DMS79 (cell line): ENCODE results near the gene APRT.

ENCODE experiments used
- DNase-seq: peaks from one replicate; lab custom pipeline; 2025; lab: John Stamatoyannopoulos, UW

Gene APRT

GRCh38 chr16:88787579-88788314, 24.0 kb downstream of the APRT start:
- no peak for DNase-seq

DNA sequence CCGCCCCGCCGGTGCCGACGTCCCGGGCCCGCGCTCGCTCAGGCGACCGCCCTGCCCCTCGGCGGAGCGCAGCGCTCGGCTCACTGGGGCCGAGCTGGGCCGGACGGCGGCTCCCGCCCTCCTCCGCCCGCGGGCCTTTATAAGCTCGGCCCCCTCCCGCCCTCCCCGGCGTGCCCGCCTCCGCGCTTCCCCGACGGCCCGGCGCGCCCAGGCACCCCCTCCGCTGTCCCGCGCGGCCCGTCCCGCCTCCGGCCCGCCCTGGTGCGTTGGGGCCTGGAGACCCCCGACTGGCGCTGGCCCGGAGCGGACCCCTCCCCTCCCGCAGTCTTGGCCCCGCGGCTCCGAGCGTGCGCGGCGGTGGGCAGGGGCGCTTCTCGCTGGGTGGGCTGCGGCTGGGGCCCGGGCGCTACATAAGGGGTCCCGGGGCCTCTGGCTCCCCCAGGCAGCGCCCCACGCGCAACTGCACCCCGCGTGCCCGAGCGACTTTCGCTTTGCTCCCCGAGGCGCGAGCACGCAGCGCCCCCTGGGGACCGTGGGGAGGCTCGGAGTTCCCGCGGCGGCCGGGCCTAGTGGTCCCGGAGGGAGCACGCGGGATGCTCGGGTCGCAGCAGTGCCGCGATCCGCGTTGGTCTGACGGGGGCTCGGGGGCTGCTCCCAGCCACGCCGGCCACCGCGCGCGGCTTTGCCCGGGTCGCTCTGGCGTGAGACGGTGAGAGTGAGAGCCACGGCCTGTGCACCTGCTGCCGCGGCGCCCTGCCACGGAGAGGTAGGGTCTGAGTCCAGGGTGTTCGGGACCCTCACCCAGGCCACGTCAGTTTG, 26.4 kb downstream of the APRT start, which contains the start of gene PIEZO1:
Gene PIEZO1 (minus strand): TSS at position 115 of the 819 bp plus-strand sequence. CDS start 256 bp downstream, outside the sequence.
- DNase-seq, result no peak

DNA sequence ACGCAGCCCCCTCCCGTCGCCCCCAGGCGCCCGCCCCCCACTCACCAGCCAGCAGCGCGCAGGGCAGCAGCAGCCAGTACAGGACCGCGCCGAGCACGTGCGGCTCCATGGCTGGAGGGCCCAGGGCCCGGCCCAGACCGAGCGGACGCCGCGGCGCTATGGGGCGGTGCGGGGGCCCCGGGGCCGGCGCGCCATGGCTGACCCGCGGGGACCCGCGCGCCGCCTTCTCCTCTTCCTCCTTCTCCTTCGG, 26.9 kb downstream of the APRT start:
- DNase-seq, result no peak

DNA sequence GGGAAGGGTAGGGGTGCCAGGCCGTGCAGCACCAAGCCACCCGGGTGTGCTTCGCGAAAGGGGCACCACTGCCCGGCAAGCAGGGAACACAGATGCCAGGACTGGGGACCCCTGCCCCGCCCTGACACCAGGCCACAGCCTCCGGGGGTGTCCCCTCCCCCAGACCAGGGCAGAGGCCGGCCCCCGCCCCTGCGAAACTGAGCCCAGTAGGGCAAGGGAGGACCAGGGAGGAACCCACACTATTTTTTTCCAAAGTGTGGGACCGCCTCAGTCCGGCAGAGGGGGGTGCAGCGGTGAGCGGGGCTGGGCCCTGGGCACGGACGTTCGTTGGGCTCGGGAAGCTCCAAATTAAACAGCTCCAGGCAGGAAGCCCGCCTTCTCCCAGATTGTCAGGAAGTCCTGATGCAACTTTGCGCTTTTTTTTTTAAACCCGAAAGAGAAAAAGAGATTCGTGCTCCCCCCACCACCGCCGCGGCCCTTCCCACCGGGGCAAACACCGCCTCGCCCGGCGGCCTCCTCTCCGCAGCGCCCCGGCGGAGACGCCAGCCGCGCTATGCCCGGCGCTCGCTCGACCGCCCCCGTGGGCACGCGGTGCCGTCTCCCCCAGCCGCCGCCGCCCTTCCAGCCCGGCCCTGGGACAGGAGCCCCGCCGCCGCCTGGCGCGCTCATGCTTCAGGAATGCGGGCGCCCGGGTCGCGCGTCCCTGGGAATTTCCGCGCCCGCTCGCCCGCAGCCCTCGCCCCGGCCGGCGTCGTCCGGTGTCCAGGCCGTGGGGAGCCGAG, 27.5 kb downstream of the APRT start:
- DNase-seq, result no peak

DNA sequence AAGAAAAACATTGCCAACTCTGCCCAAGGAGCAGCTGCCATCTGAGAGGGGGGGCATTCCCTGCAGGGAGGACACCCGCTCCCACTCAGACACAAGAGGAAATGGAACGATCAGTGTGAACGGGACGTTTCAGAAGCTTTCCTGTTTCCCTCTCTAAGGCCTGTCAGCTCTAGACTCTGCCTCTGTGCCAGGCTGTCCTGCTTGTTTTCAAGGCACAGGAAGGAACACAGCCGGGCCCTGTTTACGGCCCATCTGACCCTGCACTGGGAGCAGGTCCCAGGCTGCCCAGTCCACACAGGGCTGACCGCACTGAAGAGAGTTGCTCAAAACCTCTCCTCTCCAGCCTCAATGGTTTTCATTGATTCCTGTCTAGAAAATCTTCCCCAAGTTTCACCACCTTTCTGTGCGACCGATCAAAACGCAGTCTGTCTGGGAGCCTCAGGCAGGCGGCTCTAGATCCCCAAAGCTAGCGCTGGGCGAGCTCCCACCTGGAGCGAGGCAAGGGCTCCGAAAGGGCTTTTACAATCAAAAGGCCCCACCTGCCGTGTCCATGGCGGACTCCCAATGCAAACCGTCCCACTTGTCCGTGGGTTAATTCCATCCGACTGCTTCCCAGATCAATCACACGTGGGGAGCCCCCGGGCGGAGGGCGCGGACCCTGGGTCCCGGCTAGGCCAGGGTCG, 28.2 kb downstream of the APRT start:
- DNase-seq, result no peak

DNA sequence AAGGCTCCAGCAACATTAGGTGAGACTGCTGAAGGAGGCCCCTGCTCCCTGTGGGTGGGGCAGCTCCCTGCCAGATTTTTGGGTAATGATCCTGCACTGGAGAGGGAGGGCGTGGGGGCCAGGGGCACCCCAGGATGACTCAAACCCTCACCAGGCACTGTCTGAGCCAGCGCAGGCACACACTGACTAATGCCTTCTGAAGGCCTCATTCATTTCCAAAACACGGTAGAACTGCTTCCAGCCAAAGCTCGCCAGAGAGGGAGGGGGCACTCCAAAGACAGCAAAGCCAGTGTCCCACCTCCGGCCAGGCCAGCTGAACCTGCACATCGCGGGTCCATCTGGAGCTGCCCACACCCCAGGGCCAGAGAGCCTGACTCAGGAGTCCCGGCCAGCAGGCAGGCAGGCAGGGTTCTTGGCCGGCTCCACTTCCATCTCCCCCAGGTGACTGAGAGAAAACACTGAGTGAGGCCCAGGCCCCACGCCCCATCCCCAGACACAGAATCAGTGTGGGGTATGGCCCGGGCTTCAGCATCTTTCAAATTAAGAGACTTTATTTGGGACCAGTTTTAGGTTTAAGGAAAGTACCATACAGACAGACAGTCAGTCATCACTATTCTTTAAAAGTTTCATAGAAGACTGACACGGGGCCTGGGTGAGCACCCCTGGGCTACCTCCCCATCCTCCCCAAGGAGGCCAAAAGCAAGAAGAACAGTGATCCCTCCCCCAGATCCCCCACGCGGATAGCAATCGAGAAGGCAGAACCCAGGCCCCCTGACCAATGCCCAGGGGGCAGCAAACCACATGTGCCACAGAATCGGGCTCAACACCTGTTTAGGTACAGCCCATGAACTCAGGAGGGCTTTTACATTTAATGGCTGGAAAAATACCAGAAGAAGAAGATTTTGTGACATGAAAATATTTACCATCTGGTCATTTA, 29.0 kb downstream of the APRT start:
- no peak for DNase-seq

DNA sequence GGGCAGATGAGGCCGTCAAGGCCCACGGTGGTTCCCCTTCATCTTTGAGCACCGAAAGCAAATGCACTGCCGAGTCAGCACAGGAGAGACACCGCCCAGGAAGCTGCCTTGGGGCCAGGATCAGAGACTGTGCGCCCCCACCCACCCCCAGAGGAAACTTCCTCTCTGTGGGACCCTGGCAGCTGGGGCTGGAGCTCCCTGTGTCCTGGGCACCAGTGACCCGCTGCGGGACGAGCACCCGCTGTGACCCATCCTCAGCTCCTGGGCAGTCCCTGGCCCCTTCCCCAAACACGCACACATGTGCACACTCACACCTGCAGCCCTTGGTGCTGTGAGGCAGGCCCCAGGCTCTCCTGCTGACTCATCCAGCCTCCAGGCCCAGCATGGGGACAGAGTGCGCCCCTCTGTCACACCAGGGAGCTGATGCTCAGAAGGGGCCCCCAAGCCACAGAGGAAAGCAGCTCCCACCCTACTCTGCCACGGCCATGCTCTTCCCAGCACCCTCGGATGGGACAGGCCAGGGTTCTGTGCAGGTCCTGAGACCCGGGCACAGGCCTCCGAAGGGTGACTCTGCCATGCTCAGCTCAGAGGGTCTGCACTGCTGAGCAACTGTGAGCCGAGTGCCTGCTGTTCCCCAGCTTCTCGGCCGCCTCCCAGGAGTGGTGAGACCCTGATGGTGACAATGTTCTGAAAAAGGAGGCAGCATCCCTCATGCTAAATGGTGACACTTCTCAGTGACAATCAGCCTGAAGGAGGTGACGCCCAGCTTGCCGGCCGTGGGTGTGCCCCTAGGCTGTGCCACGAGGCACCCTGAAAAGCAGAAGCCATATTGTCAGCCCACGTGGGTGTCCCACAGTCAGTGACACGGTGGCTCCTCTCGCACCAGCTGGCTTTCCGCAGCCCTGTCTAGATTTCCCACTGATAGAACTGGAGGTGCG, 30.3 kb downstream of the APRT start:
- no peak for DNase-seq

- DNase-seq, result no peak
Measured at GRCh38 chr16:88780142-88781062, 31.3 kb downstream of the APRT start.

DNA sequence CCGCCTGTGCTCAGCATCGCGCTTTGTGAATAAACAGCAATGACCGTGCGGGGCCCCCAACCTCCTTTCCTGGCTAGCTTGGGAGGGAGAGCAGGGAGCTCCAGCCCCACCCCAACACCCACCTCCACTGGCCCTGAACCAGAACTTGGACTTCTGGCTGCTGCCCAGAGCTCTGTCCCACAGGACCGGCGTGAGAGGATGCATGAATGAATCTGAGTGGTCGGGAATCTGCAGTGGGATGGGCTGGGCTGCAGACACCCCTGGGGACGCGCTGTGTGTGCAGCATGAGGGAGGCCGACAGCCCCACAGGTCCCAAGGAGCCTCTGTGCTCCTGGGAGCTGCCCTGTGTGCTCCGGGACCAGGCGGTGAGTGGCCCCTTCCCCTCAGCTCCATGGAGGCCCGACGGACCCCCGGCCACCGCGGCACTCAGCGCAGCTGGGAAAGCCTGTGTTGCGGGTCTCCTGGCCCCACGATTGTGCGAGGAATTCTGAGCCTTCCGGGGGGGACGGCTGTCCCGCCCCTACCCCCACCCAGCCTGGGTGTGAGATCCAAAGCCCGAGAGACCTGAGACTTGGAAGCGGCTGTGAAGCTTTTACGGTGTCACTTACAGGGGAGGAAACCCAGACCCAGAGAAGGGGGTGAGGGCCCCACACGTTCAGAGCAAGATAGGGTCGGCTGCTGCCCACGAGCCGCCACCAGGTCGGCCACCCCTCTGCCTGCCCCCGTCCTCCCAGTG, 32.2 kb downstream of the APRT start:
- DNase-seq, result no peak

- no peak for DNase-seq
Measured at GRCh38 chr16:88778541-88779065, 33.1 kb downstream of the APRT start.

DNA sequence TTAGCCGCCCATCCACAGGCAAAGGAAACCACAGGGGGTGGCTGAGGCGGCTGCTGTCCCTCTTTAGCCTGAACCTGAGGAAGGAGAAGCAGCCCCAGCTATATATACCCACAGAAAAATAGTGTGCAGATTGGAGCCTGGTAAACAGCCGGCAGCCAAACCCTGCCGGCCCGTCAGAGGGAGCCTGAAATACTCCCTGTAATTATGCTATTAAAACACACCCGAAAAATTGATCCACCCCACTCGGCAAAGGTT, 33.5 kb downstream of the APRT start:
- no peak for DNase-seq

DNA sequence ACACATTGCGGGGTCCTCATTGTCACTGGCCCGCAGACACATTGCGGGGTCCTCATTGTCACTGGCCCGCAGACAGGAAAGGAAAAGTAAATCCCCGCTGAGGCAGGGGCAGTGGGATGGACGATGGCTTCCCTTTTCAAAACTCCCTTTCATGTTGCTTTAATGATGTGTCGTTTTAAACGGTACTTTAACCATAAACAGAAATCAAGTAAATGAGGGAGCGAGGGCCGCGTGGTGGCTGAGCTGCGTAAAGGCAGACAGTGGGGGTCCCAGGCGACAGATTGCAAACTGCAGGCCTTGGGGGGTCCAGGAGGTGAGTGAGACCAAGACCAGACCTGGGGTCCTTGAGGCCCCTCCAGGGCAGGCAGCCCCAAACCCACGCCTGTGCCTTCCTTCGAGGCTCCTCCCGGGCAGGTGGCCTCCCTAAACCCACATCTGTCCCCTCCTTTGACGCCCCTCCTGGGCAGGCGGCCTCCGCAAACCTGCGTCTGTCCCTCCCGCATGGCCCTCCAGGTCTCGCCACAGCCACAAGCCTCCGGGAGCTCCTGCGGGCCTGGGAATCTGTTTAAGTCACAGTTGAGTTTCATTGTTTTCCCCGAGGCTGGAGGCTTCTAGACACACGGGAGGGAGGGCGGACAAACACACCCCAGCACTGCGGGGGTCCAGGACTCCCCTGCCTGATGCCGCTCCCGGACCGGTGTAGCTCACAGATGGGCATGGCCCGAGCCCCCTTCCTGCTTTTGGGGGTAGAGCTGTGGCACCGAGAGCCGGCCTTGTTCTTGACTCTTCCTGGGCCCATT, 34.1 kb downstream of the APRT start:
- DNase-seq, result no peak

DNA sequence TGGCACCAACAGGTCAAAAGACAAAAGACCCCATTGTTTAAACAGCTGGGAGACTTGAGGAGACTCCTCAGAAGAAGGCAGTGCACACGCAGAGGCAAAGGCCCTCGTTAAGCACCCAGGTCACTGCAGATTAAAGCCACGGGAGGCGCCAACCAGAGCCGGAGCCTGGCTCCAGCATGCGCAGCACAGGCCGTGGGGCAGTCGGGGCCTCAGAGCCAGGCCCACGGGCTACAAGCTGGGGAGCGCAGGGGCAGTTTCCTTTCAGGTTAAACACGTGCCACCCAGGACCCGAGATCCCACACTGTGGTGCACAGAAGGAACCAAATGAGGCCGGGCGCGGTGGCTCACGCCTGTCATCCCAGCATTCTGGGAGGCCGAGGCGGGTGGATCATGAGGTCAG, 35.9 kb downstream of the APRT start:
- no peak for DNase-seq

GRCh38 chr16:88774544-88775393, 37.0 kb downstream of the APRT start:
- no peak for DNase-seq

DNA sequence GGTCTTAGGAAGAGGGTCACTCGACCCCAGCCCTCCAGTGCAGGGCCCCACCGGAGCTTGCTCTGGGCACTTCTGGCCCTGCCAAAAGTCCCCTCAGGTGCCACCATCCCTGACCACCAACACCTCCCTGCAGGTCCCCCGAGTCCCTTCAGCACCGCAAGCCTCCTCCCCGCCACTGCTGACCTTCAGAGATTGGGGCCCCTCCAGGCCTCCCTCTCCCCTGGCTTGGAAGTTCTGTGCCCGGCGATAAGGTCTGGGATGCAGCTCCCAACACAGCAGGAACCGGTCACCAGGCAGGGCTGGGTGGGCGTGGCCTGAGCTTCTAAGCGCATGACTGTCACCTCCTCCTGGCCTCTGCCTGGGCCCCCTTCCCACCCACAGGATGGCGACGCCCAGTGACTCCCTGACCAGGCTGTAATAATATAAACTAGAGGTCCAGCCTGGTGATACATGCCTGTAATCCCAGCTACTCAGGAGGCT, 37.9 kb downstream of the APRT start:
- no peak for DNase-seq
